GM18526 (cell line): ENCODE results near the gene ECHDC3.

Experiments
- POLR2A ChIP-seq: IDR thresholded peaks from 3 replicates; pipeline ENCODE4 v1.6.1; 2011; ENCODE audit not compliant: insufficient read length; ENCODE audit errors: extremely low read depth

Gene ECHDC3

GRCh38 chr10:11810973-11811372, 68.8 kb downstream of the ECHDC3 start:
- TF ChIP-seq POLR2A: no peak

DNA sequence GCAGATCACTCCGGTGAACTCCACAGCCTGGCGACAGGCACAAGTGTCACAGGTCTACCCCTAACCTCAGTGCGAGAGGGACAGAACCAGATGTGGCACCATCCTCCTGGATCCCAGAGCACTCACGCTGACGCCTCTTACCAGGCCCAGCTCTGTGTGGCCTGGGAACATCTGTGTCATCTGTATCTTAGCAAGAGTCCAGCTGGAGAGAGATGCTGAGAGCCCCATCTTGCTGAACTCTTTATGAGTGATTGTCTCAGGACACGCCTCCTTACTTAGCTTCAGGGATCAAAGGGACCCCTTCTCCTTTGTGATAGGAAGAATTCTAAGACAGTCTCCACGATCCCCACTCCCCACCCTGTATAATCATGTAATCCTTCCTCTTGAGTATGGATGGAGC, 71.0 kb downstream of the ECHDC3 start:
- no peak for TF ChIP-seq POLR2A
